ENCODE results near the gene TNIP1.

TNIP1 gene, protein sequence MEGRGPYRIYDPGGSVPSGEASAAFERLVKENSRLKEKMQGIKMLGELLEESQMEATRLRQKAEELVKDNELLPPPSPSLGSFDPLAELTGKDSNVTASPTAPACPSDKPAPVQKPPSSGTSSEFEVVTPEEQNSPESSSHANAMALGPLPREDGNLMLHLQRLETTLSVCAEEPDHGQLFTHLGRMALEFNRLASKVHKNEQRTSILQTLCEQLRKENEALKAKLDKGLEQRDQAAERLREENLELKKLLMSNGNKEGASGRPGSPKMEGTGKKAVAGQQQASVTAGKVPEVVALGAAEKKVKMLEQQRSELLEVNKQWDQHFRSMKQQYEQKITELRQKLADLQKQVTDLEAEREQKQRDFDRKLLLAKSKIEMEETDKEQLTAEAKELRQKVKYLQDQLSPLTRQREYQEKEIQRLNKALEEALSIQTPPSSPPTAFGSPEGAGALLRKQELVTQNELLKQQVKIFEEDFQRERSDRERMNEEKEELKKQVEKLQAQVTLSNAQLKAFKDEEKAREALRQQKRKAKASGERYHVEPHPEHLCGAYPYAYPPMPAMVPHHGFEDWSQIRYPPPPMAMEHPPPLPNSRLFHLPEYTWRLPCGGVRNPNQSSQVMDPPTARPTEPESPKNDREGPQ

DNA sequence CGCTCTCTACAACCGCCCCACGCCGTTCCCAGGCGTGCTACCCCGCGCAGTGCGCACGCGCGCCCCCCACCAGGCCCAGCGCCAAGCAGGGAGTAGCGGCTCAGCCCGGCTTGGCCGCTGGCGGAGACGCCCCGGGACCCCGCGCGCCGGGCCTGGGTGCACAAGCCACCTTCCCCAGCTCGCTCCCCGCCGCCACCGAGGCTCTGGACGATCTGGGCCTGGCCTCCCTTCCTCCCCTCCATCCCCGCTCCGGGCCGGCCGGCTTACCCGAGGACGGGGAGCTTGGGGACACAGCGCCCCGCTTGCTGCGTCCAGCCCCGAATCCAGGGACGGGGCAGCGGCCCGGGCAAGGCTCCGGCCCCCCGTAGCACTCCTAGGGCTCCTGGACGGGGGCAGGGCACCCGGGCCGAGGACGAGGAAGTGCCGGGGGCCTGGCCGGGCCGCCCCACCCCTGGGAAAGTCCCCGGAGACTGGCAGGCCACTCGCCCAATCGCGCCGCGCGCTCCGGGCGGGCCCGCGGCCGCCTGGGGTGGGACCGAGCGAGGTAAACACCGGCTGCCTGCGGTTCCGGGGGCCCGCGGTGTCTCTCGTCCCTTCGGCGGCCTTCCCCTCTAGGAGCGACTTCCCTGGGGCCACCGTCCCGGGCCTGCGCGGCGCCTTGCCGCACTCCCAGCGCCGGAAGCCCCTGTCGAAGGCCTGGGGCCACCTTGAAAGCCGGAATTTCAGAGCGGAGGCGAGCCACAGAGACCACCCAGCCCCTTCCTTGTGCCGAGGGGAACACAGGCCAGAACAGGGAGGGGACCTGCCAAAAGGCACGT is at the start of gene TNIP1:
TNIP1 (minus strand) TSS at position 422 of the 818 bp plus-strand sequence. CDS start 15,939 bp downstream, outside the sequence.
- DNase-seq, result peak; percentile 93

DNA sequence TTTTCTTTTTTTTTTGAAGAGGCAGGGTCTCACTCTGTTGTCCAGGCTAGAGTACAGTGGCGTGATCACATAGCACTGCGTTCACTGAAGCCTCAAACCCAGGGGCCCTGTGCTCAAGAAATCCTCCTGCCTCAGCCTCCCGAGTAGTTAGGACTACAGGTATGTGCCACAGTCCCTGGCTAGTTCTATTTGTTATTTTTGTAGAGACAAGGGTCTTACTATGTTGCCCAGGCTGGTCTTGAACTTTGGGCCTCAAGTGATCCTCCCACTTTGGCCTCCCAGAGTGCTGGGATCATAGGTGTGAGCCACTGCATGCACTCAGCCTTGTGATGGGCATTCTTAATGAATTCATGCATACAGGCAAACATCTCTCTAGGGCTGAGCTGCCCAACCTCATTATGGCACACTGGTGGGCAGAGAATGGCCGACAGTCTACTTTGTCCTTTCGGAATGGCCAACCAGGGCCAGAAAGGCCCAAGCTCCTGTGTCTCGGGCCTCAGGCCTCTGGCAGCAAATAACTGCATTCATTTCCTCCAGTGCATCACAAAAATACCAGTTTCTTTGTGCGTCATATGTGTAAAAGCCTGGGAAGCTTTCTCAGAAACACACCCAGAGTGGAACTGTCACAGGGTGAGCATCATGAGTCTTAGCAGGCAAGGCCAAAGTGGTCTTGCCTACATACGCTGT is 49.5 kb upstream of the TNIP1 start:
- DNase-seq, result no peak

DNA sequence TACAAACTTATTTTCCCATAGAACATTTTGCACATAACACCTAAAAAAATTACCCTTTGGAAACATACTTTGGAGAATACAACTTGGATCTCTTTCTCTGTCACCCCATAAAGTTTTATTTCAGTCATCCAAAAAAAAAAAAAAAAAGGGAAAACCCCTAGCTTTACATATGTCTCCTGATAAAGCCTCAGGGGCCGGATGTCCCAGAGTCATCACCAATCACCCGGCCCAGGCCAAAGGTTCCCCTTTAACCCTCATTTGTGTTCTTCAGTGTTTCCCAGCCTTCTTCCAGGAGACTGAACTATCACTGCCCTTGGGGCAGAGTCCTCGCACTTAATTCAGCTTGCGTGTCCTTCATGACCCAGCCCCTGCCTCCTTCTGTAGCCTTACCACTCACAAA is 48.0 kb upstream of the TNIP1 start:
- DNase-seq, result no peak

DNA sequence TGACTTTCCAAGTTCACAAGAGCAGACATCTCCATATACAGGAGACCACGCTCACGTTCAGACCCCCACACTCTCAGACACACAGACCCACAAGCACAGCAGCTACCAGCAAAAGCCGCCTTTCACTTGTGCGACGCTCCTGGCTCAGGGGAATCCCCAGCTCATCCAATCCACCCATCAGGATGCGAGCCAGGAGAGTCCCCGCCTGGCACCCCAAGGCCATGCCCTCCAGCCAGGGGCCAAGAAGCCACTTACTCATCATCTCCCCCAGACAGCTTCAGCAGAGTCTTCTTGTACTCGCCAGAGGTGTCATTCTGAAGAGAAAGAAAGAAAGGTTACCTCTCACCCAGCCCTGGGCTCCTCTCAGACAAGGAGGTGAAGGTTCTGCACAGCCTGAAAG is 47.1 kb upstream of the TNIP1 start:
- DNase-seq, result no peak

DNA sequence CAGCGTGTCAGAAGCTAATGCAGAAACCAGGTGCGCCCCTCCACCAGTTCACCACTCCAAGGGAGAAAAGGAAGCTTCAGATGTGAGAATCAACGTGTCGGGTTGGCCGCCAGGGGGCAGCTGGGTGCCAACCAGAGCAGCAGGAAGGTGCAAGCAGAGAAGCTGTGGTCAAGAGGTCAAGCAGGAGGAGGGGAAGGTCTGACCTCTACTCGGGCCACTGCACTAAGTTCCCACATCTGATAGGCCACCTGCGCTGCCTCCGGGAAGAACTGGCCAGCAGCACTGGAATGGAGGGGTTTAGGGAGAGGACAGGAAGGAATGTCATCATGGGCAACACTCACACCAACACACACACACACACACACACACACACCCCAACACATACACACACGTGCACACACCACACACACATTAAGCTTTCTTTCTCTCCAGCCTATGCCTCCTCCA is 45.4 kb upstream of the TNIP1 start:
- DNase-seq, result peak; percentile 80

DNA sequence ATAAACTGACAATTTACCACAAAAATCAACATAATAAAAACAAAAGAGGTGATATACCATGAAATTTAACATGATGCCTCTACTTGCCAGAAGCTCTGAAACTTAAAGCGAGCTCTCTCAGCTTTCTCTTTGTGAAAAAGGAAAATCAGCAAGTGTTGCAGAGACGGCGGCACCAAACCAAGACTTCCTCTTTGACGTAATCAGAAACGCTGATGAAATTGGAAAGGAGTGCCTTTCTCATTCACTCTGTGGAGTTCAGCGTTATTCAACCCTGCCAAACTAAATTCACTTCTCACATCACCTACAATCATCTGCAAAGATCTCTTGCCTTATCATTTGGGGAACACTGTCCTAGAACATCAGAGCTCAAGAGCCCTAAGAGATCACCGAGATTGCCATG is 44.6 kb upstream of the TNIP1 start:
- DNase-seq, result peak; percentile 45

DNA sequence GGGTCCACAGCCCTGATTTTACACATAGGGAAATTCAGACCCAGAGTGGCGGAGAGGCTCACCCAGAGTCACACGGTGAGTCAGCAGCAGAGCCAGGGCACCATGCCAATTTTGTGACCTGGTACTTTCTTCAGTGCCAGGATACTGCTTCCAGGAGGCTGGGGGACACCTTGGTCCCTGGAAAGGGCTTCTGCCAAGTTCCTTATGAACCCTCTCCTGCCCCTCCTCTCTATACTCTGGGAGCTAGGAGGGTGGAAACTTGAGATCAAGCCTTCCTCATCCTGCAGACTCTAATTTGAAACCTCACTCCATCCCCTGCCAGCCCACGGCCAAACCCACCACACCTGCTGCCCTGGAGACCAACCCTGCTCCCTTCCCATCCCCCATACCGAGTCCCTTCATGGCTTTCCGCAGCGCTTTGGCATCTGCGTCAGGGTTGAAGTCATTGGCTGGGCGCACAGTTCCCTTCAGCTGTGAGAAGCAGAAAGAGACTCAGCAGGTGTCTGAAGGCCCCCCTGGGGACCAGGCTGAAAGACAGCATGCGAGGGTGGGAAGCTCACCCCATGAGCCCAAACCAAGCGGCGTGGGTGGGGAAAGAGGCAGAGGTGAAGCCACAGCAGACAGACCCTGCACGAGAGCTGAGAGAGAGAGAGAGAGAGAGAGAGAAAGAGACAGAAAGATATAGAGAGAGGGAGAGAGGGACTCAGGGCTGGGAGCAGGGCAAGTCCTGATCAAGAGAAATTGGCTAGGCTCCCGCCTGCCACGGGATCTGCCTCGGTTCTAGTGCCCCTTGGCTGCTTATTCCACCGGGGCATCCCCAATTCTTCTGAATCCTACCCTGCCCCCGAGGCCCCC is 43.3 kb upstream of the TNIP1 start:
- peak; percentile 53 for DNase-seq

DNA sequence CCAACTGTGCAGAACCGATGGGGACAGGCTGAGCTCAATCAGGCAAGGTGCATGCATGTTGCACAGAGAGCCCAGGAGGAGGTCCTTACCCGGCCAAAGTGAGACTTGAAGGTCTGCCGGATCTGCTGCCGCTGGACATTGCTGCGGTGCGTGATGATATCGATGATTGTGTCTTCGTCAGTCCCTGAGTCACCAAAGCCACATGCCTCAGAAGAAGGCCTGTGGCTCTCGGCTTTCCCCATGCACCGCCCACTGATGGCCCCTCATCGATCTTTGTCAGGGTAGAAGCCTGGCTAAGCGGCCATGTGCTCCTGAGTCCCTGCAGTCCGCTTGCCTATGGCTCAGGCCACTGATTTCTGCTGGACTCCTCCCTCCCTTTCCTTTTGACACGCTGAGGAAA is 42.0 kb upstream of the TNIP1 start:
- no peak for DNase-seq

DNA sequence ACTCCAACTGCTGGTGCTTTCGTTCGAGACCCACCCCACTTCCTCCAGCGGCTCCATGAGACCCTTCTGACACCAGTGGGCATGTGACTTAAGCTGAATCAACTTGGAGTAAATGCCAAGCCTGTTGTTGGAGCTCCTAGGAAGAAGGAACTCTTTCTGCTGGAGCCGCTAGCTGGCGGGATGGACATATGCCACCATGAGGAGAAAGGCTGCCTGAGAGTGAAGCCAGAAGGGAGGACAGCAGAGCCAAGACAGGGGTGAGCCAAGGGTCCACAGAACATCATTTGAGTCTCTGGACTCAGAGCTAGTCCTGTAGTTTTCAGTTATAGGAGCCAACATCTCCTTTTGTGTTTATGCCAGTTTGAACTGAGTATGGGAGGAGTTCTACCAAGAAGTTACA is 40.8 kb upstream of the TNIP1 start:
- no peak for DNase-seq

DNA sequence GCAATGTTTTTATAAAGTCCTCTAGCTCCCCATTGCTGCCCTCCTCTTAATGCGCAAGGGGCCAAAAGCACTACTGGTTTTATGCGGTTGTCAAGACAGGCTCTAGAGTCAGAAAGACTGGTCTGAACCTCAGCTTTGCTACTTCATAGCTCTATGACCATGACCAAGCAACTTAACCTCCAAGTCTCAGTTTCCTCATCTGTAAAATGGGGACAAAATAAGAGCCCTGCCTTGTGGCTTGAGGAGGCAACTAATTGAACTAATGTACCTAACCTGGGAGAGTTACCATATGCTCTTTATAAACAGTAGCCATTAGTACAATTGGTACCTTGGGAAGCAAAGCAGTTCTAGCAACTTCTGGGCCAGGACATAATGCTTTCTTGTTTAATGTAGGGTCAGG is 40.3 kb upstream of the TNIP1 start:
- DNase-seq, result no peak

DNA sequence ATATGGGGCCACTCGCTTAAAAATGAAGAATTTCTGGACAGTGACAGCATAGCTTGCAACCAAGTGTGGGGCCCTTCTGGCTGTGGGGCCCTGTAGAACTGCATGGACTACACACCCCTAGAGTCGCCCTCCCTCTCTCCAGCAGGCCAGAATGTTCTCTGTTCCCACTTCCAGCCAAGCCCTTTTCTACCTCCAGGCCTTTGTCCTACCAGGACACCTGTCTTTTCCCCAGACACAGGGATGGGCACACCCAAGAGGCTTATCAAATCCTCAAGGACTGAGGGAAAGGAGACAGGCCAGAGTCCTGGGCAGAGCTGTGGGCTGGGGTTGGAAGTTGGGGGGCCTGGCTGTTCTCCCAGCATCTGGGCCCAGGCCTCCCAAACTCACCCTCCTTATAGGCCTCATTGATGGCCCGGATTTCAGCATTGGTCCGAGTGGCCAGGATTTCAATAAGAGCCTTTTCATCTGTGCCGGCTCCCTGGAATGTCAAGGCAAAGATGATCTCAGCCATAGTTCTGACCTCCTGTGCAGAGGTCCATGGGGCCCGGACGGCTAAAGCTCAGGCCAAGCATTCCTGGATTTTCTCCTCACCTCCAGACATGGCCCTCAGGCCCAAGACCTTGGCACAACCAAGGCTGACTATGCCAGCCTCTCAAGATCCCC is 38.2 kb upstream of the TNIP1 start:
- DNase-seq, result no peak

DNA sequence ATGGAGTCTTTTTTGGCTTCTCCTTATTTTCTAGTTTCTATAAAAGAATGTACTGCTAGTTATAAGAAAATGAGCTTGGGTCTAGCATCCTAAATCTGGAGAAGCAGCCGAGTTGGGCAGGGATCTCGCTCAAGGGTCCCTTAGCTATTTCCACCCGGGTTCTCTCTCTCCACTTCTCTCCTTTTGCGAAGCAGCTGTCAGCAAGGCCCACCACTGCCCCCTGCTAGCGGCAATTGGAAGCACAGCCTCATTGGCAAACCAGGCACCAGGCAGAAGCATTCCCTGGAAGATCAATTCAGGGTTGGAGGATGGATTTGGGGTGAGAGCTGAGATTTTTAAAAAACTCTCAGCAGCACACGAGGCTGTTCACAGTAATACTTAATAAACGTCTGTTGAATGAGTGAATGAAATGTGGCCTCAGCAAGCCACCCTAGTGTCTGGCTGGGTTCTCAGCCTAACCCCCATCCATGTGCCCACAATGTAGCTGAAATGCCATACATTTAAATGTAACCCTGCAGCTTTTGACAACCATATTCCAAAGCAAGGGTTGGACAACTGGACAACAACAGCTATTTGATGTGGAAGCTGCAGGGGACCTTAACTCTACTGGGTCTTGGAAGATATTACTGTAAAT is 34.6 kb upstream of the TNIP1 start:
- peak; percentile 78 for DNase-seq

DNA sequence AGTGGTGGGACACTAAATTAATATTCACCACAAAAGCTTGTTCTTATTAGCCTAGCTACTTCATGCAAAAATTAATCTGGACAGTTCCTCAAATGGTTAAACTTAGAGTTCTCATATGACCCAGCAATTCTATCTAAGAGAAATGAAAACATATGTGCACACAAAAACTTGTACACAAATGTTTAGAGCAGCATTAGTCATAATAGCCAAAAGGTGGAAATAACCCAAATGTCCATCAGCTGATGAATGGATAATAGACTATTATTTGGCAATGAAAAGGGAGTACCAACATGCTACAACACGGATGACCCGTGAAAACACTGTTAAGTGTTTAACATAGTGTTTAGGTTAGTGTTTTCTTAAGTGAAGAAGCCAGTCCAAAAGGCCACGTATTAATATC is 32.8 kb upstream of the TNIP1 start:
- no peak for DNase-seq

DNA sequence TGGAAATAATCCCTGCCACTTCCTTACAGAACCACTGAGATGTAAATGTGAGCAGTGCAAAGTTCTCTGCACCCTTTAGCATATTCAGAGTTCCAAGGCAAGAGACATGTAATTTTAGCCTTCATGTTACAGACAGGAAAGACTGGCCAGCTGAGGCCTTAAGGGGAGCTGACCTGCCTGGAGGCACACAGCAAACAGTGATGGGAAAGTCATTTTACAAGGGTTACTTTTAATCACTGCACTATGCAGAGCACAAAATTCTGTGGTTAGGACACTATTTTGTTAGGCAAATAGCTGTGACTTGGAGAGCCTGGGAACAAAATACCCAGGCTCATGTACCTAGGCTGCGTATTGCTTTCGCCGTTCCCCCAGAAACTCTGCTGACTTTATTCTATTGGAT is 30.2 kb upstream of the TNIP1 start:
- no peak for DNase-seq

DNA sequence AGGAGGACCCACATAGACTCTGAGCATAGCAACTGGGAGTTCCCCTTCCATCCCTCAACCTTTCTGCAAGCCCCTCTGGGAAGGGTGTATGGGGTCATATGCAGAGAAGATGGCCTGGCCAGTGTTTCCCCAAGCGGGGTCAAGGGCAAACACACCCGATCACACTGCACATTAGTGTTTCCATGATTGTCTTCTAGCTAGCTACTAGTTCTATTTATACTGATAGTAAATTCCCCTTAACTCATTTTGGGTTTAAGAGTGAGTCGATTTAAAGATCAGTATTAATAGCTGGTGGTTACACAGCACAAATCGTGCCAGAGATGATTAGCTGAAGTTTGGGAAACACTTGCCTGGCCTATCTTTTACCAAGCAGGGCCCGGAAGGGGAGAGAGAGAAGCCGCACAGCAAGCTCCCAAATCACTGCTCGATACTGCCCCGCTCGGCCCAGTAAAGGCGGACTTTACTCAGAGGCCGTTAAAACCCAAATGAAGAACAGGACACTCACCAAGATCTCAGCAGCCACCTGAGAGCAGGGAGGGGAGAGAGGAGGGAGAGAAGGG is 29.4 kb upstream of the TNIP1 start:
- no peak for DNase-seq

DNA sequence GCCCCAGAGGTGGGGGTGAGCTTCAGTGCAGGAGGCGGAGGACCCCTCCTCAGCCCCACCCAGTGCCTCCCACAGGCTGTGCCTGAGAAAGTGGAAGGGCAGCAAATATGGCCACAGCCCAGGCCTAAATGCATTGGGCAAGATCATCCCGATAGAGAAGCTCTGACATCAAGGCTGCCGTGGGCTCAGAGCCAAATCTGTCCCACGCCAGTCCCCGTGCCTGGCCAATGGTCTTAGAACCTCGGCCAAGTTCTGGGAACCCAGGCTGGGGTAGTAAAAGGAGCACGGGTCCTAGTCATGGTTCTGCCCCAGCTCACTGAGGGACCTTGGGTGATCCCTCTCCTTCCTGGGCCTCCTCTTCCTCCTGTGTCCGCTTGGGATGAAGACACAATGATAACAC is 27.7 kb upstream of the TNIP1 start:
- DNase-seq, result no peak

DNA sequence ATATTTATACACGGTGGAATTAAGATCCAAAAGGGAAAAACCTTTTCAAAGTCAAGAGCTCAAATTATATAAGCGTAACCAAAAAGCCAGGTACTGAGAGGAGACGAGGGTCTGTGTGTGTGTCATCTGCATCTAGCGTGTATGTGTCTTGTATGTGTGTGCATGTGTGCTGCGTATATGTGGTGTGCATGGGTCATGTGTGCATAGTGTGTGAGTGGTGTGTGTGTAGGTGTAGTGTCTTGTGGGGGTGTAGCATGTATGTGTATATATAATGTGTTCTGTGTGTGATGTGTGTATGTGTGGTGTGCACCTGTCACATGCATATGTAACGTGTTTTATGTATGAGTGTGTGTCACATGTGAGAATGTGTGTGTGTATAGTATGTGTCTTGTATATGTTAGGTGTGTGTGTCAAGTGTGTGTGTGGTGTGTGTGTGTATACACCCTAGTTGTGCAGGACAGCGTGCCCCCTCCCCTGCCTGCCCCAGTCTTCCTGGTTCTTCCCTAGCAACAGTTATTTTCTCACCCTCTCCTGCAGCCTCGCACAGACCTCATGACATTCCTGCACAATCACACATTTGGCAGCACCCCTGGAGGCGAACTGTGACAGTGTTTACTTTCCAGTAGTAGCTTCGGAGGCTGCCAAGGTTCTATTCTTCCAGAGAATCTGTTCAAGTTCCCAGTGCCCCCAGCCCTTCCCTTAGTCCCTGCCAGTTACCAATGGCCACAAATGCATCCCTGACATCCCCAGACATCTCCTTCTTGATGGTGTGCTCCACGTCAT is 27.1 kb upstream of the TNIP1 start:
- DNase-seq, result no peak

DNA sequence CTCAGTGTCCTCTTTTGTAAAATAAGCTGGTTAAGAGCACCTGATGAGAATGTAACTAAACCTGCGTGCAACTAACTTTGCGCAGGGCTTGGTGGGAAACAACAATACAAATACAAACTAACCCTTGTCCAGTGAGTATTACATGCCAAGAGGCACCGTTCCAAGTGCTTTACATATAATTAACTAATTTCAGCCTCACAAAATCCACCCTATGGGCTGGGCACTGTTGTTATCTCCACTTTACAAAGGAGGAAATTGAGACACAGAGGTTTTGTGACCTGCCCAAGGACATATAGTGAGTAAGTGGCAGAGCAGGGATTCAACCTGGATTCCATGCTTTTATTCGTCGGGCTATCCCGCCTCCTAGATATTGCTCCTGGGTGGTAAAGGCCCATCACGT is 26.2 kb upstream of the TNIP1 start:
- no peak for DNase-seq

DNA sequence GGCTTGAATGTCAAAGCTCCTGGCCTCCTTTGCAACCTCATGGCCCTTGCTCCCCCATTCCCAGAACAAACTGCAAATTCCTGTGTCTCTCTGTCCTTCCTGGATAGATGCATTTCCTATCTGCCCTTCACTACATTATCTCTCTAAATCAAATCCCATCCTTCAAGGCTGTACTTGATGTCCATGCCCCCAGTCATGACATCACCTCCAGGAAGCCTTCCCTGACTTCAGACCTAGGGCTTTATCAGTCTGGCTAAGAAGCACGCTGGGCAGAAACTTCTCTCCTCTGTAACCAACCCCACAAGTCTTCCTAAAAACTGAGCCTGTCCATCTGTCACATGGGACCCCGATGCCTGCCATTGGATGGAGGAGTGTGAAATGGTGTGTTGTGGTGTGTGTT is 25.7 kb upstream of the TNIP1 start:
- no peak for DNase-seq

DNA sequence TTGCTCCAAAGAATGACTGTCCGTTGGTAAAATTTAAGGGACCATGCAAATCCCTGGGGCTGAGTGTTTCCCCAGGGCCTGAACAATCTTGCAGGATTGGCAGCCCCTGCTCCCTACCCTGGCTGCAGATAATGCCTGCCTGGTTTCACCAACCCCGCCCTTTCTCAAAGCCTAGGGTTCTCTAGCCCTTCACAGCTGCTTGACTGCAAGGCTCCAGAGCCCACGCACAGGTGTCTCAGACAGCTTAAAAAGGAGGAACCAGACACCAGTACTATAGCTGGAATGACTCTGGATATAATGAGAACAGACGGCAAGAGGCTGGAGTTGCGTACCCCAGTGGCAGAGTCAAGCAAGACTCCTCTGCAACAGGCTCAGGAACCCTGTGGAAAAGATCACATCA is 25.2 kb upstream of the TNIP1 start:
- no peak for DNase-seq

All from CD4-positive, alpha-beta T cell treated with Interleukin-6 for 4 hours (primary cell).